Tibial nerve (tissue), 4 donors: Measurements from ENCODE around the gene EXOC4. TPM values are rescaled to one million over a fixed set of nuclear protein-coding genes. Genes with fewer than 3 reads are reported as not detected.

ENCODE experiments used
- DNase-seq, 2 donors: peaks; one replicate each; pipeline ENCODE4 v3.0.0-alpha.2; 2019; ENCODE audit warnings: low spot score in 2 of 2
- H3K27ac ChIP-seq, 4 donors: fragments of 200-600 bp; sonication (generic) in 3 of 4; one replicate each; pipeline ENCODE4 v1.5.1; 2017 to 2019; ENCODE audit warnings: mild to moderate bottlenecking in 1 of 4
- H3K27me3 ChIP-seq, 2 donors: fragments of 200-600 bp; sonication (generic) in 1 of 2; one replicate each; pipeline versions ENCODE4 v1.5.1 to v1.6.0; 2017 to 2019
- H3K36me3 ChIP-seq, 3 donors: fragments of 200-600 bp; sonication (generic); one replicate each; pipeline ENCODE4 v1.5.1; 2018 to 2019
- H3K4me1 ChIP-seq, 4 donors: fragments of 200-600 bp; sonication (generic) in 3 of 4; one replicate each; pipeline ENCODE4 v1.5.1; 2017 to 2019
- H3K4me3 ChIP-seq, 4 donors: fragments of 200-600 bp; sonication (generic) in 3 of 4; one replicate each; pipeline ENCODE4 v1.5.1; 2017 to 2019; ENCODE audit warnings: mild to moderate bottlenecking in 1 of 4, moderate library complexity in 1 of 4
- H3K9me3 ChIP-seq, 4 donors: fragments of 200-600 bp; sonication (generic) in 3 of 4; one replicate each; pipeline ENCODE4 v1.5.1; 2017 to 2019
- CTCF ChIP-seq, 5 experiments: fragments of 200-600 bp in 3 of 5; fragments of 450-650 bp in 2 of 5; sonication (generic) in 3 of 5; IDR thresholded peaks; one replicate each; pipeline ENCODE4 v1.5.1; 2016 to 2019; ENCODE audit warnings: antibody characterized with exemption in 5 of 5, mild to moderate bottlenecking in 3 of 5, moderate library complexity in 2 of 5
- EP300 ChIP-seq, 2 donors: sonication (generic); formaldehyde crosslinking; IDR thresholded peaks; one replicate each; pipeline ENCODE4 v1.6.1; 2017; ENCODE audit warnings: antibody characterized with exemption in 2 of 2, mild to moderate bottlenecking in 1 of 2
- POLR2A ChIP-seq, 2 donors: fragments of 450-650 bp; IDR thresholded peaks; one replicate each; pipeline ENCODE4 v1.6.1; 2017; ENCODE audit warnings: antibody characterized with exemption in 2 of 2, mild to moderate bottlenecking in 2 of 2, moderate library complexity in 2 of 2
- WGBS, 2 donors: methylation state at CpG; one replicate each; pipeline ENCODE4 v1.1.5; 2018; 5-methylcytosine and 5-hydroxymethylcytosine counted together
- total RNA-seq, 4 donors: library from RNA; depleted of rRNA; stranded (reverse); fragments of >200 nt; gene quantifications; one replicate each; pipeline ENCODE4 v1.1.0, GENCODE V29; 2016

Gene EXOC4
- total RNA-seq, 4 donors from 2014 or later = 70.0 to 104 (median 85.8) TPM

- Histone ChIP-seq H3K4me1 (no peaks in the 10 kb centered on the region), H3K9me3 (no peaks in the 10 kb centered on the region), H3K36me3 (no peaks in the 10 kb centered on the region), H3K4me3 (no peak overlapping the region), H3K27me3 (no peaks in the 10 kb centered on the region), H3K27ac (no peak overlapping the region)
- TF ChIP-seq CTCF (IDR thresholded peaks at IDR 0.05) (no peak), EP300 (IDR thresholded peaks at IDR 0.05) (no peak), POLR2A (IDR thresholded peaks at IDR 0.05) (no peak)
- WGBS, 2 donors = 84 to 88% methylated on average over 4 of the region's 4 CpGs
- no peak for DNase-seq
Measured at GRCh38 chr7:133551466-133551865, 298.6 kb downstream of the EXOC4 start.

- H3K4me3 ChIP-seq = no peak overlapping the region
- no peak overlapping the region for H3K27ac ChIP-seq
- H3K9me3 ChIP-seq = no peaks in the 10 kb centered on the region
- no peaks in the 10 kb centered on the region for H3K27me3 ChIP-seq
- DNase-seq = no peak
- WGBS, 2 donors = 97 to 100% methylated on average over 1 of the region's 1 CpG
- no peaks in the 10 kb centered on the region for H3K36me3 ChIP-seq
- TF ChIP-seq EP300 (IDR thresholded peaks at IDR 0.05) (no peak), POLR2A (IDR thresholded peaks at IDR 0.05) (no peak), CTCF (IDR thresholded peaks at IDR 0.05) (no peak)
- H3K4me1 ChIP-seq = no peaks in the 10 kb centered on the region
Measured at GRCh38 chr7:133552079-133552478, 299.2 kb downstream of the EXOC4 start.

GRCh38 chr7:133554330-133554729 lies 301.5 kb downstream of the EXOC4 start:
- H3K9me3 ChIP-seq = no peaks in the 10 kb centered on the region
- H3K4me3 ChIP-seq = no peak overlapping the region
- WGBS, 2 donors = 94 to 99% methylated on average over 2 of the region's 2 CpGs
- H3K27me3 ChIP-seq = no peaks in the 10 kb centered on the region
- H3K4me1 ChIP-seq = no peaks in the 10 kb centered on the region
- DNase-seq = no peak
- TF ChIP-seq CTCF (IDR thresholded peaks at IDR 0.05) = no peak
- no peak for TF ChIP-seq EP300 (IDR thresholded peaks at IDR 0.05)
- no peak overlapping the region for H3K27ac ChIP-seq
- H3K36me3 ChIP-seq = no peaks in the 10 kb centered on the region

- Histone ChIP-seq H3K4me3 (no peak overlapping the region), H3K4me1 (no peaks in the 10 kb centered on the region), H3K27me3 (no peaks in the 10 kb centered on the region), H3K9me3 (no peaks in the 10 kb centered on the region), H3K27ac (no peak overlapping the region), H3K36me3 (no peaks in the 10 kb centered on the region)
- no peak for DNase-seq
- 39 to 42% methylated on average over 2 of the region's 2 CpGs for WGBS, 2 donors
- TF ChIP-seq POLR2A (IDR thresholded peaks at IDR 0.05) (no peak), CTCF (IDR thresholded peaks at IDR 0.05) (no peak), EP300 (IDR thresholded peaks at IDR 0.05) (no peak)
Measured at GRCh38 chr7:133556048-133556447, 303.2 kb downstream of the EXOC4 start.

- no peak overlapping the region for H3K4me3 ChIP-seq
- DNase-seq = no peak
- 93 to 95% methylated on average over 6 of the region's 6 CpGs for WGBS, 2 donors
Measured at GRCh38 chr7:133556553-133556952, 303.7 kb downstream of the EXOC4 start.

More at GRCh38 chr7:133556553-133556952, 303.7 kb downstream of the EXOC4 start:
- H3K36me3 ChIP-seq = no peaks in the 10 kb centered on the region
- no peaks in the 10 kb centered on the region for H3K4me1 ChIP-seq
- H3K9me3 ChIP-seq = no peaks in the 10 kb centered on the region
- H3K27ac ChIP-seq = no peak overlapping the region
- TF ChIP-seq CTCF (IDR thresholded peaks at IDR 0.05) (no peak), EP300 (IDR thresholded peaks at IDR 0.05) (no peak), POLR2A (IDR thresholded peaks at IDR 0.05) (no peak)
- no peaks in the 10 kb centered on the region for H3K27me3 ChIP-seq
